ENCODE data around the gene SLC22A12.
"Not testable (repeated sequence)": the region's sequence is repeated elsewhere in the genome, so short reads cannot be mapped to it uniquely, and the experiment has no call there.

Gene SLC22A12

GRCh38 chr11:64558869-64559268, 32.2 kb upstream of the SLC22A12 start:
- DNase-seq (ENCODE audit: low read depth), result no peak
- H3K4me3 ChIP-seq (ENCODE audit: low read depth, low read length), result no peak overlapping the region
- TF ChIP-seq CTCF (IDR thresholded peaks at IDR 0.05; ENCODE audit: low read depth, low read length, missing control alignments), result no peak

- H3K4me3 ChIP-seq (ENCODE audit: low read depth, low read length), result no peak overlapping the region
- TF ChIP-seq CTCF (IDR thresholded peaks at IDR 0.05; ENCODE audit: low read depth, low read length, missing control alignments), result no peak
- no peak for DNase-seq (ENCODE audit: low read depth)
Measured at GRCh38 chr11:64559351-64560138, 31.5 kb upstream of the SLC22A12 start.

GRCh38 chr11:64560139-64560771, 30.8 kb upstream of the SLC22A12 start:
- H3K4me3 ChIP-seq (ENCODE audit: low read depth, low read length), result no peak overlapping the region
- no peak for TF ChIP-seq CTCF (IDR thresholded peaks at IDR 0.05; ENCODE audit: low read depth, low read length, missing control alignments)
- DNase-seq (ENCODE audit: low read depth), result no peak

GRCh38 chr11:64560941-64561340, 30.1 kb upstream of the SLC22A12 start:
- no peak overlapping the region for H3K4me3 ChIP-seq (ENCODE audit: low read depth, low read length)
- TF ChIP-seq CTCF (IDR thresholded peaks at IDR 0.05; ENCODE audit: low read depth, low read length, missing control alignments), result no peak
- no peak for DNase-seq (ENCODE audit: low read depth)

- not testable (repeated sequence) for H3K4me3 ChIP-seq (ENCODE audit: low read depth, low read length); DNase-seq (ENCODE audit: low read depth)
Measured at GRCh38 chr11:64561429-64561828, 29.6 kb upstream of the SLC22A12 start.

GRCh38 chr11:64561984-64562722, 28.9 kb upstream of the SLC22A12 start:
- no peak for TF ChIP-seq CTCF (IDR thresholded peaks at IDR 0.05; ENCODE audit: low read depth, low read length, missing control alignments)
- H3K4me3 ChIP-seq (ENCODE audit: low read depth, low read length), result no peak overlapping the region
- no peak for DNase-seq (ENCODE audit: low read depth)

GRCh38 chr11:64562723-64563351, 28.2 kb upstream of the SLC22A12 start:
- no peak for DNase-seq (ENCODE audit: low read depth)
- no peak for TF ChIP-seq CTCF (IDR thresholded peaks at IDR 0.05; ENCODE audit: low read depth, low read length, missing control alignments)
- no peak overlapping the region for H3K4me3 ChIP-seq (ENCODE audit: low read depth, low read length)

All from GM12864 (cell line).